Endodermal cell (in vitro differentiated cells): Measurements from ENCODE around the gene FCHO1. TPM values are rescaled to one million over a fixed set of nuclear protein-coding genes. Genes with fewer than 3 reads are reported as not detected.
"Not testable (repeated sequence)": the region's sequence is repeated elsewhere in the genome, so short reads cannot be mapped to it uniquely, and the experiment has no call there.

ENCODE experiments used
- DNase-seq: peaks from one replicate; pipeline ENCODE4 v3.0.0-alpha.2; 2017
- H3K27ac ChIP-seq: 2 replicates; pipeline ENCODE4 v1.5.1; 2013; ENCODE audit warnings: mild to moderate bottlenecking, low read depth, low read length, moderate library complexity
- H3K27me3 ChIP-seq: 2 replicates; pipeline ENCODE4 v1.6.1; 2013; ENCODE audit warnings: mild to moderate bottlenecking, low read length, moderate library complexity; ENCODE audit not compliant: insufficient read depth, control insufficient read depth, poor library complexity, severe bottlenecking
- H3K36me3 ChIP-seq: 2 replicates; pipeline ENCODE4 v1.7.0; 2013; ENCODE audit warnings: mild to moderate bottlenecking, low read length, moderate library complexity; ENCODE audit not compliant: control insufficient read depth, insufficient read depth
- H3K4me1 ChIP-seq: one replicate; pipeline ENCODE4 v1.7.0; 2013; ENCODE audit warnings: low read length; ENCODE audit not compliant: control insufficient read depth, insufficient read depth
- H3K4me3 ChIP-seq: 2 replicates; pipeline ENCODE4 v1.5.1; 2013; ENCODE audit warnings: mild to moderate bottlenecking, low read length, moderate library complexity
- H3K9ac ChIP-seq: 2 replicates; pipeline ENCODE4 v1.6.1; 2013; ENCODE audit warnings: mild to moderate bottlenecking, low read length, moderate library complexity; ENCODE audit not compliant: poor library complexity, severe bottlenecking; ENCODE audit errors: extremely low read depth
- H3K9me3 ChIP-seq: 2 replicates; pipeline ENCODE4 v1.6.1; 2013; ENCODE audit warnings: mild to moderate bottlenecking, low read length, moderate library complexity; ENCODE audit not compliant: control insufficient read depth
- H3K27ac Mint-ChIP-seq: 2 replicates; pipeline ENCODE4 v1.8.0; 2020; ENCODE audit warnings: mixed read lengths
- H3K27me3 Mint-ChIP-seq: 2 replicates; pipeline ENCODE4 v1.8.0; 2021; ENCODE audit warnings: mild to moderate bottlenecking, mixed read lengths; ENCODE audit not compliant: insufficient read depth
- H3K36me3 Mint-ChIP-seq: 2 replicates; pipeline ENCODE4 v1.8.0; 2020; ENCODE audit warnings: low read depth, mixed read lengths
- H3K4me1 Mint-ChIP-seq: 2 replicates; pipeline ENCODE4 v1.8.0; 2020; ENCODE audit warnings: mixed read lengths
- H3K4me3 Mint-ChIP-seq: 2 replicates; pipeline ENCODE4 v1.8.0; 2020; ENCODE audit warnings: mild to moderate bottlenecking, moderate library complexity, mixed read lengths
- H3K9me3 Mint-ChIP-seq: 2 replicates; pipeline ENCODE4 v1.8.0; 2020; ENCODE audit warnings: mild to moderate bottlenecking, mixed read lengths
- WGBS, 2 experiments: methylation state at CpG; one replicate each; pipeline versions ENCODE4 v1.1.5 to v1.1.7; 2013; ENCODE audit warnings: missing lambda C conversion rate in 2 of 2, mixed read lengths in 1 of 2; ENCODE audit not compliant: insufficient coverage in 1 of 2, insufficient read length in 1 of 2; 5-methylcytosine and 5-hydroxymethylcytosine counted together
- total RNA-seq, 2 donors: library from RNA; stranded (reverse); fragmentation: NEBNext Ultra II Directional in 1 of 2; extraction: Animal tissue kit (Norgen Biotek cat#: 25700) in 1 of 2; gene quantifications; 2 replicates in 1 of 2; 3 replicates in 1 of 2; pipeline ENCODE4 v1.2.1, GENCODE V29; 2021
- TF ChIP-seq, protein P1 (sequence below): fragments of 200-600 bp; sonication (generic); conservative IDR thresholded peaks from 2 replicates; pipeline ENCODE4 v1.5.0; 2021; ENCODE audit warnings: antibody characterized with exemption, mild to moderate bottlenecking

Gene FCHO1
- total RNA-seq, 2 donors from 2014 or later, result 8.5 to 10.2 TPM

DNA sequence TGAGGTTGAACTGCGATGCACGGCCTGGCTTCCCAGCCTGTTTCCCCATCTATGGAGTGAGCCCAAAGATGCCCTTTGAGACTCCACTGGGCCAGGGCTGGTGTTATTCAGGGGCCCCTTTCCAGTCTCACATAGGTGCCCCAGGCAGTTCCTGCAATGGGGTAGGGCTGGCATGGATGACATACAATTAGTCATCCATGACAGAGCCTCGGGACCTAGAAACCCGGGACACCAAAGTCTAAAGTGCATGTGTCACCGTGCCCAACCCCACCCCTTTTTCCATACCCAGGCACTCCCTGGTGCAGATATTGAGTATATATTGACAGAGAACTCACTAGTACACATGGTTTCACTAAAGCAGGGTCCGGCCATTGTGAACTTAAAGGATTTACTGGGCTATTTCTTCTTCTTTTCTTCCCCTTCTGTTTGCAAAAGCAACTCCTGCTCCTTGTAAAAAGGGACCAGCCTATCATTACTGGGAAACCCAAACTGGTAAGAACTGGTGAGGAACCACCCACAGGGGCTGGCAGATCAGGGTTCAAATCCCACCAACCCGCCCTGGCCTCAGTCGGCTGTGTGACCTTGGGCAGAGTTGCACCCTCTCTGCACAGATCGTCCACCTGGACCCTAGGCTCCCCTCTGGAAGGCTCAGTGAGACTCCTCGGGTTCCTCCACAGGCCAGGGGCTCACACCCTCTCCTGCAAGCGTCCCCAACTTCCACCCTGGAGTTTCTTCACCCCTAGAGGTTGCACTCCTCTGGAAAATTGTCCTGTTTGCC lies 46.3 kb downstream of the FCHO1 start:
- H3K36me3 Mint-ChIP-seq, result no peaks in the 10 kb centered on the region
- 76 to 87% methylated on average over 11 of the region's 11 CpGs for WGBS, 2 experiments
- H3K27ac Mint-ChIP-seq, result no peak overlapping the region
- no peaks in the 10 kb centered on the region for H3K4me1 Mint-ChIP-seq
- Histone ChIP-seq H3K36me3 (no peaks in the 10 kb centered on the region), H3K9me3 (no peaks in the 10 kb centered on the region), H3K27ac (no peak overlapping the region), H3K4me3 (no peak overlapping the region), H3K4me1 (no peaks in the 10 kb centered on the region), H3K9ac (no peak overlapping the region), H3K27me3 (peaks cover 23% of the 10 kb centered on the region)
- H3K4me3 Mint-ChIP-seq, result no peak overlapping the region
- TF ChIP-seq, protein P1, sequence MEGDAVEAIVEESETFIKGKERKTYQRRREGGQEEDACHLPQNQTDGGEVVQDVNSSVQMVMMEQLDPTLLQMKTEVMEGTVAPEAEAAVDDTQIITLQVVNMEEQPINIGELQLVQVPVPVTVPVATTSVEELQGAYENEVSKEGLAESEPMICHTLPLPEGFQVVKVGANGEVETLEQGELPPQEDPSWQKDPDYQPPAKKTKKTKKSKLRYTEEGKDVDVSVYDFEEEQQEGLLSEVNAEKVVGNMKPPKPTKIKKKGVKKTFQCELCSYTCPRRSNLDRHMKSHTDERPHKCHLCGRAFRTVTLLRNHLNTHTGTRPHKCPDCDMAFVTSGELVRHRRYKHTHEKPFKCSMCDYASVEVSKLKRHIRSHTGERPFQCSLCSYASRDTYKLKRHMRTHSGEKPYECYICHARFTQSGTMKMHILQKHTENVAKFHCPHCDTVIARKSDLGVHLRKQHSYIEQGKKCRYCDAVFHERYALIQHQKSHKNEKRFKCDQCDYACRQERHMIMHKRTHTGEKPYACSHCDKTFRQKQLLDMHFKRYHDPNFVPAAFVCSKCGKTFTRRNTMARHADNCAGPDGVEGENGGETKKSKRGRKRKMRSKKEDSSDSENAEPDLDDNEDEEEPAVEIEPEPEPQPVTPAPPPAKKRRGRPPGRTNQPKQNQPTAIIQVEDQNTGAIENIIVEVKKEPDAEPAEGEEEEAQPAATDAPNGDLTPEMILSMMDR, result no peak
- no peaks in the 10 kb centered on the region for H3K9me3 Mint-ChIP-seq
- H3K27me3 Mint-ChIP-seq, result peaks cover 35% of the 10 kb centered on the region
- DNase-seq, result no peak

DNA sequence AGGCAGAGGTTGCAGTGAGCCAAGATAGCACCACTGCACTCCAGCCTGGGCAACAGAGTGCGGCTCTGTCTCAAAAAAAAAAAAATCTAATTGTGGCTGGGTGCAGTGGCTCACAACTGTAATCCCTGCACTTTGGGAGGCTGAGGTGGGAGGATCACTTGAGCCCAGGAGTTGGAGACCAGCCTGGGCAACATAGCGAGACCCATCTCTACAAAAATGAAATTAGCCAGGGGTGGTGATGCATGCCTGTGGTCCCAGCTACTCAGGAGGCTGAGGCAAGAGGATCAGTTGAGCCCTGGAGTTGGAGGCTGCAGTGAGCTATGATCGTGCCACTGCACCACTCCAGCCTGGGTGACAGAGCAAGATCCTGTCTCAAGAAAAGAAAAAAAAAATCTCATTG lies 47.3 kb downstream of the FCHO1 start:
- not testable (repeated sequence) for H3K27ac ChIP-seq, DNase-seq, H3K36me3 ChIP-seq, H3K27ac Mint-ChIP-seq, H3K4me1 ChIP-seq, H3K4me1 Mint-ChIP-seq, H3K4me3 ChIP-seq, H3K9ac ChIP-seq, H3K9me3 Mint-ChIP-seq, H3K4me3 Mint-ChIP-seq, H3K36me3 Mint-ChIP-seq, H3K9me3 ChIP-seq
- H3K27me3 Mint-ChIP-seq, result peaks cover 36% of the 10 kb centered on the region
- H3K27me3 ChIP-seq, result peaks cover 23% of the 10 kb centered on the region
- WGBS, 2 experiments, result 89 to 100% methylated on average over 2 to 3 of the region's 3 CpGs

DNA sequence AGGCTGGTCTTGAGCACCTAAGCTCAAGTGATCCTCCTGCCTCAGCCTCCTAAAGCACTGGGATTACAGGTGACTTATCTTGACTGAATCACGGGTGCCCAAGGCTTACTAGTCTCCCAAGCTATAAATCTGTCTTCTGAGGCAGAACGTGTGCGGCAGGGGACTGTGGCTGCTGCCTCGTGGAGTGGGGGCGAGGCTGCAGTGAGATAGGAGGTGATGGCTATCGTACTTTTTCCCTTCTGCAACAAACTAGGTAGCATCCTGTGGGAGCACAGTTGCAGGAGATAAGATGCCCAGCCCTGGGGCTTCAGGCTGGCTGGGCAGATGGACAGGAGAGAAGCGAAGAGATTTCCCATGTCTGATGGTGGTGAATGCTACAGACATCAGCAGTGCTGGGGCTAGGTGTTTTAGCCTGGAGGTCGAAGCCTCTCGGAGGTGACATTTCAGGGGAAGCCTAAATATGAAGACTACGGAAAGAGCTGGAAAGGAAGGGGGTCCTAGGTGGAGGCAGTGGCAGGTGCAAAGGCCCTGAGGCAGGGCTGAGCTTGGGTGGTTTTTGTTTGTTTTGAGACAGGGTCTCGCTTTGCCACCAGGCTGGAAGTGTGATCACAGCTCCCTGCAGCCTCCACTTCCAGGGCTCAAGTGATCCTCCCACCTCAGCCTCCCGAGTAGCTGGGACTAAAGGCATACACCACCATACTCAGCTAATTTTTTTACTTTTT lies 51.0 kb downstream of the FCHO1 start:
- Mint-ChIP-seq H3K36me3 (no peaks in the 10 kb centered on the region), H3K9me3 (no peaks in the 10 kb centered on the region), H3K4me3 (no peak overlapping the region), H3K27me3 (peaks cover 11% of the 10 kb centered on the region), H3K27ac (no peak overlapping the region), H3K4me1 (no peaks in the 10 kb centered on the region)
- TF ChIP-seq, protein P1, result no peak
- WGBS, 2 experiments, result 91 to 95% methylated on average over 4 to 12 of the region's 12 CpGs
- H3K4me1 ChIP-seq, result no peaks in the 10 kb centered on the region
- H3K27ac ChIP-seq, result no peak overlapping the region
- H3K9me3 ChIP-seq, result no peaks in the 10 kb centered on the region
- no peaks in the 10 kb centered on the region for H3K36me3 ChIP-seq
- H3K9ac ChIP-seq, result no peak overlapping the region
- no peak overlapping the region for H3K4me3 ChIP-seq
- H3K27me3 ChIP-seq, result peaks cover 3% of the 10 kb centered on the region
- no peak for DNase-seq
